GM19328 (cell line): ENCODE data around the gene RDH8.

Source experiments
- ATAC-seq: cut with Tn5 transposase; IDR thresholded peaks from one replicate; pipeline ENCODE4 v1.9.1; 2021; ENCODE audit warnings: mild to moderate bottlenecking, moderate library complexity; ENCODE audit not compliant: unreplicated experiment

RDH8 gene, protein sequence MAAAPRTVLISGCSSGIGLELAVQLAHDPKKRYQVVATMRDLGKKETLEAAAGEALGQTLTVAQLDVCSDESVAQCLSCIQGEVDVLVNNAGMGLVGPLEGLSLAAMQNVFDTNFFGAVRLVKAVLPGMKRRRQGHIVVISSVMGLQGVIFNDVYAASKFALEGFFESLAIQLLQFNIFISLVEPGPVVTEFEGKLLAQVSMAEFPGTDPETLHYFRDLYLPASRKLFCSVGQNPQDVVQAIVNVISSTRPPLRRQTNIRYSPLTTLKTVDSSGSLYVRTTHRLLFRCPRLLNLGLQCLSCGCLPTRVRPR

GRCh38 chr19:10013316-10013715, at the start of gene RDH8:
RDH8 (plus strand) TSS chr19:10013483; CDS start chr19:10013498, 15 bp downstream.
- ATAC-seq: no peak

- ATAC-seq: no peak
Measured at GRCh38 chr19:9966024-9966423, 47.3 kb upstream of the RDH8 start.

- no peak for ATAC-seq
Measured at GRCh38 chr19:9966448-9966847, 46.8 kb upstream of the RDH8 start.

DNA sequence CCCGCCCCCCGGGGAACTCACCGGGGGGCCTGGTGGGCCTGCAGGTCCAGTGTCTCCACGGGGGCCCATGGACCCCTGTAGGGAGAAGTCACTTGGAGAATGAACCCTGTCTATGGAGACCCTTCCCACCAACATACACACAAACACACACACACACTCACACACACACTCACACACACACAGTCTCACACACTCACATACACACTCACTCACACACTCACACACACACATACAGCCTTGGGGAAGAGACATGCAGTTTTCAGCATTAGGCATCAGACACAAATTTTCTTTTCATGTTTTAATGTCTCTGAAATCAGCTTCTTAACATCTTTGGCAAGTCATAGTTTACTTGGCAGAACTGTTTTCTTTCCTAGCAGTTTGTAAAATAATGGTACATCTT, 46.0 kb upstream of the RDH8 start:
- no peak for ATAC-seq

DNA sequence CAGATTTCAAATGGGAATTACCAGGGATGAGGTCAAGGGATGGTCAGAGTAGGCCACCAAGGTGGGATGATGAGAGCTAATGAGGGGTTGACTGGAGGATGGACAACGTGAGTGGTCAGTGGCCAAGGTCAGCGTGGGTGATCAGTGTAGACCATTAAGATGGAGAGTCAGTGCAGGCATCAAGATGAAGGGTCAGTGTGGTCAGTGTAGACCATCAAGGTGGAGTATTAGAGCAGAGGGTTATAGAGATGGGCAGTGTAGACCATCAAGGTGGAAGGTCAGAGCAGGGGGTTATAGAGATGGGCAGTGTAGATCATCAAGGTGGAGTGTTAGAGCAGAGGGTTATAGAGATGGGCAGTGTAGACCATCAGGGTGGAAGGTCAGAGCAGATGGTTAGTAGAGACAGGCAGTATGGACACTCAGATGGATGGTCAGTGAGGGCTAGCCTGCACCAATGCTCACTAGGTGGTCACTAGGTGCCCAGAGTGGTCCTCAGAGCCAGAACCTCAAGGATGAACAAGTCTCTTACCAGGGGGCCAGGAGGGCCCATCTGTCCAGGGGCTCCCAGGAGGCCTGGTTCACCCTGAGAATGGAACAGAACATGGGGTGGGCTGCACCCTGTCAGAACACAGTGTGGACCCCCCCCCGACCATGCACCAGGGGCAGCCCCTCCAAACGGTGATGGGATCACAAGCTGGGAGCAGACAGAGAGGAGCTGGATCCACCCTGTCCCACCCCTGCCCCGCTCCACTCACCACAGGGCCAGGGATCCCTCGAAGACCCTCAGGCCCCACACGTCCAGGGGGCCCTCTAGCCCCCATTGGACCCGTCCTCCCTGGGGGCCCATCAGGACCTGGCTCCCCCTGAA, 44.2 kb upstream of the RDH8 start:
- no peak for ATAC-seq

DNA sequence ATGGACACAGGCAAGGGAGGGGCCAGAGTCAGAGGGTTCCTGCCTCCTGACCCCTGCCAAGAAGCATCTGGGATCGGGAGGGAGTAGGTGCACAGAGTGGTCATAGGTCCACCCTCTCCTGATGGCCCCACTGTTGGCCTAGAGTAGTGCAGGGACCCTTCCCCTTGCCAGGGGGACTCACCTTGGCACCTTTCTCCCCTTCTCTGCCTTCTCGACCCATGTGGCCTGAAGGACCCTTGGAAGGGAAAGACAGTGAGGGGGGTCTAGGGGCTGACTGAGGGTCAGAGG, 43.7 kb upstream of the RDH8 start:
- ATAC-seq: no peak

GRCh38 chr19:9970481-9970880, 42.8 kb upstream of the RDH8 start:
- no peak for ATAC-seq

- no peak for ATAC-seq
Measured at GRCh38 chr19:9971166-9971897, 42.0 kb upstream of the RDH8 start.

DNA sequence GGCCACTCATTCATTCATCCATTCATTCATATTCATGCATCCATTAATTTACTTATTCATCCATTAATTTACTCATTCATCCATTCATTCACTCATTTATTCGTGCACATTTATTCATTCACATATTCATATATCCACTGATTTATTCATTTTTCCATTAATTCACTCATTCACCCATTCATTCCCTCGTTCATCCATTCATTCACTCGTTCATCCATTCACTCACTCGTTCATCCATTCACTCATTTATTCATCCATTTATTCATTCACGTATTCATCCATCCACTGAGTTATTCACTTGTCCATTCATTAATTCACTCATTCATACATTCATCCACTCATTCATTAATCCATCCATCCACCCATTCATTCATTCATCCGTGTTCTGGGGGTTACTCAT, 41.2 kb upstream of the RDH8 start:
- ATAC-seq: no peak

DNA sequence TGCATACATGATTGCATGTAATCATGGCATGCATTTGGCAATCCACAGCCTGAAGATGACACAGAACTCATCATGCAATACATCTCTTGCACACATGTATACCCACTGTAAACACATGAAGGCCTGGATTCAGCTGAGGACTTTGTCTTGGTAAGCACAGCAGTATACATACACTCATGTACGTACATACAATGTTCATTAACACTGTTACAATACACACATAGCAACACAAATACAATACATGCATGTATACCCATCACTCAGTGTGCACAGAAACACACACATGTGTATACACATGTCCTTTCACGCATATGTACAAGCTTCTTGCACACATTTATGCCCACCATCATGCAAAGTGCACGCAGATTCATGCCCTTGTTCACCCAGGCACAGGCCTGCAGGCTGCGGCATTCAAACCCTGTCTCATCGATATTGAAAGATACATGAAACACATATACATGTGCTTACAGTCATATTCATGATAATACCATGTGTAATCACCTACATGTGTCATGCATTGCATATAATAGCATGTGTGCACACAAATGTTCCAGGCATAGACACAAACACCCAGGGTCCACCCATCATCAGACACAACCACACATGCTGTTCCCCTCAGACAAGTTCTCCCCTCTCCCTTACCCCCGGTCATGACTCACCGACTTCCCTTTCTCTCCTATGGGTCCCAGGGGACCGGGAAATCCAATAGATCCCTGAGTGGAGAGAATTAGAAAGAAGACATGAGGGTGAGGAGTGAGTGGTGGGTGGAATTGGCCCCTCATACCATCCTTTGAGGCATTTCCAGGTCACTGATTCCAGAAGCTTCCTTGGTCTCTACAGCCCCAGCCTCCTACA, 31.6 kb upstream of the RDH8 start:
- ATAC-seq: no peak

- no peak for ATAC-seq
Measured at GRCh38 chr19:9986787-9987281, 26.4 kb upstream of the RDH8 start.

DNA sequence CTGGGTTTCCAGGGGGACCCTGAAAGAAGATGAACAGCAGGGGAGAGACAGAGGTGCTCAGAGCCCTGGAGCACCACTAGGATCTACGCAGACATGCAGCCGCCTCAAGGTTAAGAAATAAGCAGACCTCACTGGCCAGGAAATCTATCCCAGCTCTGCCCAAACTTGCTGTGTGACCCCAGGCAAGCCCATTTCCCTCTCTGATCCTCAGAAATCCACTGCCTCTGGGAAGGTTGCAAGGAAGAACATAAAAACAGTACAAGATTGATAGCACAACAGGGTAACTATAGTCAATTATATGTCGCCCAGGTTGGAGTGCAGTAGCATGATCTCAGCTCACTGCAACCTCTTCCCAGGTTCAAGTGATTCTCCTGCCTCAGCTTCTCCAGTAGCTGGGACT, 23.8 kb upstream of the RDH8 start:
- no peak for ATAC-seq

GRCh38 chr19:9991425-9992191, 21.7 kb upstream of the RDH8 start:
- ATAC-seq: no peak

DNA sequence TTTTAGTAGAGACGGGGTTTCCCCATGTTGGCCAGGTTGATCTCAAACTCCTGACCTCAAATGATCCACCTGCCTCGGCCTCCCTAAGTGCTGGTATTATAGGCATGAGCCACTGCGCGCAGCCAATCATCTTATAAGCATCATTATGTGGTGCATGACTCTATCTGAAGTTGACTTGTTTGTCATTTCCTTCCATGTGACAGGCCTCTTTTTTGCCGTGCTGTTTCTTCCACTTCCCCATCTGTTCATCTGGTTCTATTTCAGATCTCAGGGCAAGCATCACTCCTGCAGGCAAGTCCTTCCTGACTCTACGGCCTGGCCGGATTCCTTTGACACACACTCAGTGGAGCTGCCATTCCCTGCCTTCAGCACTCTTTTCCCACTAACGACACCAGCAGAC, 18.2 kb upstream of the RDH8 start:
- ATAC-seq: no peak

GRCh38 chr19:9995999-9996398, 17.3 kb upstream of the RDH8 start:
- ATAC-seq: no peak

GRCh38 chr19:9996541-9996940, 16.7 kb upstream of the RDH8 start:
- no peak for ATAC-seq

DNA sequence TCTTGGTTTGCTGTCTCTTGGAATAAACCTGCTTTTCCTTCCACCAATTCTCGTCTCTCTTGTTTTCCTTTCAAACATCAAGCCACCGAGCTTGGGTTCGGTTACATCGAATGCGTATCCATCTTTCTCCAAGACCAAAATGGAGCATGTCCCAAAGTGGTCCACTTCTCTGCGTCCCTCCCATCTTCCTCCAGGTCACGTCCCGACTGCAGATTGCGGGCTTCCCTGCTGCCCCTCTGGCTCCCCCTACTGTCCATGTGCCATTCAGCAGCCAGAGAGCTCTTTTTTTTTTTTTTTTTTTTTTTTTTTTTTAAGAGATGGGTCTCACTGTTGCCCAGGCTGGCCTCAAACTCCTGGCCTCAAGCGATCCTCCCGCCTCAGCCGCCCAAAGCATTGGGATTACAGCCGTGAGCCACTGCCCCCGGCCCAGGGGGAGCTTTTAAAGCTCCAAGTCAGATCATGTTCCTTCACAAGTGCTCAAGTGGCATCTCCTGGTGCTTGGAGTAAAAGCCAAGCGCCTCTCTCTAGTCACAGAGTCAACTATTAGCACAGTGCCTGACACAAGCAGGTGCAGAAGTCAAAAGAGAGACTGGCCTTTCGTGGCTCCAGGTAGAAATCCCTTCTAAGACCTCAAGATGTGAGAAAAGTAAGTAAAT, 13.0 kb upstream of the RDH8 start:
- no peak for ATAC-seq

- no peak for ATAC-seq
Measured at GRCh38 chr19:10001899-10002298, 11.4 kb upstream of the RDH8 start.

- ATAC-seq: no peak
Measured at GRCh38 chr19:10003271-10003670, 10.0 kb upstream of the RDH8 start.
